Stimulated activated CD4-positive, alpha-beta T cell treated with anti-CD3 and anti-CD28 coated beads, Interleukin-15, amount 100 ng/mL, for 1 hour (primary cell): ENCODE results near the gene ZFPM1.

ENCODE experiments used
- DNase-seq, 2 donors: peaks; one replicate each; pipeline ENCODE4 v3.0.0-alpha.2; 2020; ENCODE audit warnings: low read depth in 1 of 2, low spot score in 1 of 2

The ZFPM1 gene

GRCh38 chr16:88417684-88418476, 35.2 kb upstream of the ZFPM1 start:
- DNase-seq: no peak

DNA sequence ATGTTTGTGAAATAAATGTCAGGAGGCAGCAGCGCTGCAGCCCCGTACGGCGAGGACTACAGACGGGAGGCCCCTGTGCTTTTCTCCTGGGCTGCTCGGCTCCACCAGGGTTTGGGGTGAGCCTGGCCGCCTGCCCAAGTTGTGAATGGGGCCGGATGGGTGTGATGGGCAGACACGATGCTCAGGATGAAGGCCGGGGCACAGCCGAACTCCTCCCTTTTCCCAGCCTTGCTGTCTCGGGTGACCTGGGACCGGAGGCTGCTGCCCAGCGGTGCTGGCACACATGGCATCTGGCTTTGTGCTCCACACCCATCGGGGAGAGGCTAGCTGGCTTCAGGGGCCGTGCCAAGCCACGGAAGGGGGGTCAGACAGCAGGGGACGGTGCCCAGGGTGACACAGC, 34.2 kb upstream of the ZFPM1 start:
- DNase-seq: no peak

GRCh38 chr16:88419790-88420189, 33.3 kb upstream of the ZFPM1 start:
- no peak for DNase-seq

DNA sequence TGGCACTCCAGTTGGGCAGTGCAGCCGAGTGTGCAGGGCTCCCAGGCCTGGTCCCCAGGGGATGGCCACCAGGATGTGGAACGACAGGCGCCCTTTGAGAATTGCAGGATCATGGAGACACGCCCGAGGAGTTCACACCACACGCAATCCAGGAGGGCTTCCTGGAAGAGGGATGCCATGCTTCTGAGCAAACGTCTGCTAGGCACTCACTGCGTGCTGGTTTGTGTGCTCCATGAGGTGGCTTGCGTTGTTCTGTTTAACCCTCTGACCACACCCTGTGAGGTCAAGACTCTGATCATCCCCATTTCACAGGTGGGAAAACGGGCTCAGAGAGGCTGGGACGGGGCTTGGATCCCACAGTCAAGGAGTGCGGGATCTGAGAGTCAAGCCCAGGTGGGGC, 32.6 kb upstream of the ZFPM1 start:
- no peak for DNase-seq

DNA sequence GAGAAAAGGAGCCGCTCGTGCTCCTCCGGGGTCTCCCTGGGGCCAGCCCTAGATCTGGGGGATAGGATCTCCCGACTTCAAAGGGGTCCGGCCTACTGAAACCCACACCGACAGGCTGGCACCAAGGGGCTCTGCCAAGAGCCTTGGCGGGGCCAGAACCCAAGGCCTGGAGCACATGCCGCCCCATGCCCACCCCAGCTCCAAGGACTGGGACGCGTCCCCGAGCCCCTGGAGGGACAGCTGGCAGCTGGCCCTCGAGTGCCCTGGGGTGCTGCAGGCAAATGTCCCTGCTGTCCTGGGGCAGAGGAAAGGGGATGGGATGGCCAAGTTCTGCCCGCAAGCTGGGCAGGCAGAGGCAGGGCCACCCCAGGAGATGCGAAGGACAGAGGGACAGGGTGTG, 31.8 kb upstream of the ZFPM1 start:
- DNase-seq: no peak

DNA sequence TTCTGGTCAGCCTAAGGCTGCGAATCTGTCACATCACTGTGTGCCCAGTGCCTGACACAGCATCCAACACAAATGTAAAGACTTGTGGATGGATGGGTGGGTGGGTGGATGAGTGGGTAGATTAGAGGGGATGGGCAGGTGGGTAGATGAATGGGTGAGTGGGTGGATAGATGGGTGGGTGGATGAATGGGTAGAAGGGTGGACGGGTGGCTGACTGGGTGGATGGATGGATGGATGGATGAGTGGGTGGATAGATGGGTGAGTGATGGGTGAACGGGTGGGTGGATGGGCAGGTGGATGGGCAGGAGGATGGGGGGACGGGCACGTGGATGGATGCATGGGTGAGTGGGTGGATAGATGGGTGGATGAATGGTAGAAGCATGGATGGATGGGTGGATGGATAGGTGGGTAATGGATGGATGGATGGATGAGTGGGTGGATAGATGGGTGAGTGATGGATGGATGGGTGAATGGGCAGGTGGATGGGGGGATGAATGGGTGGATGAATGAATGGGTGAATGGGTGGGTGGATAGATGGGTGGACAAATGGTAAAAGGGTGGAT, 31.1 kb upstream of the ZFPM1 start:
- no peak for DNase-seq

DNA sequence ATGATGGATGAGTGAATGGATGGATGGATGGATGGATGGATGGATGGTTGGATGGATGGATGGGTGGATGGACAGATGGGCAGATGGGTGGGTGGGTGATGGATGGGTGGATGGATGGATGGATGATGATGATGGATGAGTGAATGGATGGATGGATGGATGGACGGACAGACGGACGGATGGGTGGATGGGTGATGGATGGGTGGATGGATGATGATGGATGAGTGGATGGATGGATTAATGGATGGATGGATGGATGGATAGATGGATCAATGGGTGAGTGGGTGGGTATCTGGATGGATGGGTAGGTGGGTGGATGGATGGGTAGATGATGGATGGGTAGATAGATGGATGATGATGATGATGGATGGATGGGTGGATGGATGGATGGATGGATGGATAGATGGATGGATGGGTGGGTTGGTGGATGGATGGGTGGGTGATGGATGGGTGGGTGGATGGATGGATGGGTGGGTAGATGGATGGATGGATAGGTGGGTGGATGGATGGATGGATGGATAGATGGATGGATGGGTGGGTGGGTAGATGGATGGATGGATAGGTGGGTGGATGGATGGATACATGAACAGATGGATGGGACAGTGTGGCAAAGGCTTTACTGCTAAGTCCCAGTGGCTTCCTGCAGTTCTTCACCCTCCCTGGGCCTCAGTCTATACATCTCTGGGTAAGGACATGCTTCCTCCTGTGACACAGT, 30.2 kb upstream of the ZFPM1 start:
- no peak for DNase-seq

- no peak for DNase-seq
Measured at GRCh38 chr16:88423448-88423850, 29.6 kb upstream of the ZFPM1 start.

GRCh38 chr16:88424587-88425235, 28.4 kb upstream of the ZFPM1 start:
- no peak for DNase-seq

- no peak for DNase-seq
Measured at GRCh38 chr16:88426018-88426417, 27.1 kb upstream of the ZFPM1 start.

GRCh38 chr16:88427376-88427775, 25.7 kb upstream of the ZFPM1 start:
- no peak for DNase-seq

GRCh38 chr16:88428156-88428555, 24.9 kb upstream of the ZFPM1 start:
- no peak for DNase-seq

- DNase-seq: no peak
Measured at GRCh38 chr16:88428616-88429386, 24.3 kb upstream of the ZFPM1 start.

GRCh38 chr16:88429387-88430184, 23.5 kb upstream of the ZFPM1 start:
- no peak for DNase-seq

DNA sequence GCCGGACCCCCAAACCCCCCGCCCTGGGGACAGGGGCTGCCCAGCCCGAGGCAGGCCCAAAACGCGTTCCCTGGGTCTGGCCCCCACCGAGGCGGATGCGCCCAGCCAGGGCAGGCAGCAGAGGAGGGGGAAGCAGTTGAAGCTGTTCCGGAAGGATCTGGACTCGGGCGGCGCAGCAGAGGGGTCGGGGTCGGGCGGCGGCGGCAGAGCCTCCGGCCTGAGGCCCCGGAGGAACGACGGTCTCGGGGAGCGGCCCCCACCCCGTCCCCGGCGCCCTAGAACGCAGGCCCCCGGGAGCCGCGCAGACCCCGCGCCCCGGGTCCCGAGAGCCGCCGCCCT, 22.9 kb upstream of the ZFPM1 start:
- no peak for DNase-seq

DNA sequence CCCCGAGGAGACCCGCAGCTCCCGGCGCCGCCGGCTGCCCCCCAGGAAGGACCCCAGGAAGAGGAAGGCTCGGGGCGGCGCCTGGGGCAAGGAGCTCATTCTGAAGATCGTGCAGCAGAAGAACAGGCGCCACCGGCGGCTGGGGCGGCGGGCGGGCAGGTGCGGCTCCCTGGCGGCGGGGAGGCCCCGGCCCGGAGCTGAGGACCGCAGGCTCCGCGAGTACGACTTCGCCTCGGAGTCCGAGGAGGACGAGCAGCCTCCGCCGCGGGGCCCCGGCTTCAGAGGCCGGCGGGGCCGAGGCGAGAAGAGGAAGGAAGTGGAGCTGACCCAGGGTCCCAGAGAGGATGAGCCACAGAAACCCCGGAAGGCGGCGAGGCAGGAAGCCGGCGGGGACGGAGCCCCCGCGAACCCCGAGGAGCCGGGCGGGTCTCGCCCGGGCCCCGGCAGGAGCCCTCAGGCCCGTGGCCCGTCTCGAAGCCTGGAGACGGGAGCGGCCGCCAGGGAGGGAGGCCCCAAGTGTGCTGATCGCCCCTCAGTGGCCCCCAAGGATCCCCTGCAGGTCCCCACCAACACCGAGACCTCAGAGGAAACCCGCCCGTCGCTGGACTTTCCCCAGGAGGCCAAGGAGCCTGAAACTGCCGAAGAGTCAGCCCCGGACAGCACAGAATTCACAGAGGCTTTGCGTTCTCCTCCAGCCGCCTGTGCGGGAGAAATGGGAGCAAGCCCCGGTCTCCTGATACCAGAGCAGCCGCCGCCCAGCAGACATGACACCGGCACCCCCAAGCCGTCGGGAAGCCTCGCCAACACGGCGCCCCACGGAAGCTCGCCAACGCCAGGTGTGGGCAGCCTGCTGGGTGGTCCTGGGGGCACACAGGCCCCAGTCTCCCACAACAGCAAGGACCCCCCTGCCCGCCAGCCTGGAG, 22.3 kb upstream of the ZFPM1 start:
- peak in 1 of 2 donors; percentile 43 for DNase-seq

- DNase-seq: no peak
Measured at GRCh38 chr16:88431651-88432050, 21.4 kb upstream of the ZFPM1 start.

- DNase-seq: no peak
Measured at GRCh38 chr16:88432174-88432573, 20.9 kb upstream of the ZFPM1 start.

GRCh38 chr16:88432753-88433152, 20.3 kb upstream of the ZFPM1 start:
- DNase-seq: no peak
